ENCODE results near the gene HNRNPK.

DNA sequence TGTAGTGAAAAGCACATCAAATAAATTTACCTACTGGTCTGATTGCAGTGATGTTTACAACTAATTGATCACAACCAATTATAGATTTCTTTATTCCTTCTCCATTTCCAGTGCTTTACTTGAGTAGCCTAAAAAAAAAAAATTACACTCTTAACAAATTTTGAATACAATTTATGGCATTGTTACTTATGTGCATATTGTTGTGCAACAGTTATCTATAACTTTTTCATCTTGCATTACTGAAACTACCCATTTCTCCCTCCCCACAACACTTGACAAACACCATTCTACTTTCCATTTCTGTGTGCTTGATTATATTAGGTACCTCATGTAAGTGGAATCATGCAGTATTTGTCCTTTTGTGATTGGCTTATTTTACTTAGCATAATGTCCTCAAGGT is 12.9 kb upstream of the HNRNPK start:
- TF ChIP-seq CTCF (conservative IDR thresholded peaks at IDR 0.05 in 1 of 2, IDR thresholded peaks at IDR 0.05 in 1 of 2; ENCODE audit: low read depth in 1 of 2, low read length in 2 of 2) (no peak), EZH2 (IDR thresholded peaks at IDR 0.05; ENCODE audit: low read length, missing control alignments) (no peak)
